Endodermal cell (in vitro differentiated cells): ENCODE results near the gene VAC14. TPM values are rescaled to one million over a fixed set of nuclear protein-coding genes. Genes with fewer than 3 reads are reported as not detected.

ENCODE experiments used
- DNase-seq: peaks from one replicate; pipeline ENCODE4 v3.0.0-alpha.2; 2017
- H3K27ac ChIP-seq: 2 replicates; pipeline ENCODE4 v1.5.1; 2013; ENCODE audit warnings: mild to moderate bottlenecking, low read depth, low read length, moderate library complexity
- H3K27me3 ChIP-seq: 2 replicates; pipeline ENCODE4 v1.6.1; 2013; ENCODE audit warnings: mild to moderate bottlenecking, low read length, moderate library complexity; ENCODE audit not compliant: insufficient read depth, control insufficient read depth, poor library complexity, severe bottlenecking
- H3K36me3 ChIP-seq: 2 replicates; pipeline ENCODE4 v1.7.0; 2013; ENCODE audit warnings: mild to moderate bottlenecking, low read length, moderate library complexity; ENCODE audit not compliant: control insufficient read depth, insufficient read depth
- H3K4me1 ChIP-seq: one replicate; pipeline ENCODE4 v1.7.0; 2013; ENCODE audit warnings: low read length; ENCODE audit not compliant: control insufficient read depth, insufficient read depth
- H3K4me3 ChIP-seq: 2 replicates; pipeline ENCODE4 v1.5.1; 2013; ENCODE audit warnings: mild to moderate bottlenecking, low read length, moderate library complexity
- H3K9ac ChIP-seq: 2 replicates; pipeline ENCODE4 v1.6.1; 2013; ENCODE audit warnings: mild to moderate bottlenecking, low read length, moderate library complexity; ENCODE audit not compliant: poor library complexity, severe bottlenecking; ENCODE audit errors: extremely low read depth
- H3K9me3 ChIP-seq: 2 replicates; pipeline ENCODE4 v1.6.1; 2013; ENCODE audit warnings: mild to moderate bottlenecking, low read length, moderate library complexity; ENCODE audit not compliant: control insufficient read depth
- H3K27ac Mint-ChIP-seq: 2 replicates; pipeline ENCODE4 v1.8.0; 2020; ENCODE audit warnings: mixed read lengths
- H3K27me3 Mint-ChIP-seq: 2 replicates; pipeline ENCODE4 v1.8.0; 2021; ENCODE audit warnings: mild to moderate bottlenecking, mixed read lengths; ENCODE audit not compliant: insufficient read depth
- H3K36me3 Mint-ChIP-seq: 2 replicates; pipeline ENCODE4 v1.8.0; 2020; ENCODE audit warnings: low read depth, mixed read lengths
- H3K4me1 Mint-ChIP-seq: 2 replicates; pipeline ENCODE4 v1.8.0; 2020; ENCODE audit warnings: mixed read lengths
- H3K4me3 Mint-ChIP-seq: 2 replicates; pipeline ENCODE4 v1.8.0; 2020; ENCODE audit warnings: mild to moderate bottlenecking, moderate library complexity, mixed read lengths
- H3K9me3 Mint-ChIP-seq: 2 replicates; pipeline ENCODE4 v1.8.0; 2020; ENCODE audit warnings: mild to moderate bottlenecking, mixed read lengths
- WGBS, 2 experiments: methylation state at CpG; one replicate each; pipeline versions ENCODE4 v1.1.5 to v1.1.7; 2013; ENCODE audit warnings: missing lambda C conversion rate in 2 of 2, mixed read lengths in 1 of 2; ENCODE audit not compliant: insufficient coverage in 1 of 2, insufficient read length in 1 of 2; 5-methylcytosine and 5-hydroxymethylcytosine counted together
- total RNA-seq, 2 donors: library from RNA; stranded (reverse); fragmentation: NEBNext Ultra II Directional in 1 of 2; extraction: Animal tissue kit (Norgen Biotek cat#: 25700) in 1 of 2; gene quantifications; 2 replicates in 1 of 2; 3 replicates in 1 of 2; pipeline ENCODE4 v1.2.1, GENCODE V29; 2021
- TF ChIP-seq, protein P1 (sequence below): fragments of 200-600 bp; sonication (generic); conservative IDR thresholded peaks from 2 replicates; pipeline ENCODE4 v1.5.0; 2021; ENCODE audit warnings: antibody characterized with exemption, mild to moderate bottlenecking

VAC14 gene
- total RNA-seq, 2 donors from 2014 or later: 47.5 to 48.7 TPM

DNA sequence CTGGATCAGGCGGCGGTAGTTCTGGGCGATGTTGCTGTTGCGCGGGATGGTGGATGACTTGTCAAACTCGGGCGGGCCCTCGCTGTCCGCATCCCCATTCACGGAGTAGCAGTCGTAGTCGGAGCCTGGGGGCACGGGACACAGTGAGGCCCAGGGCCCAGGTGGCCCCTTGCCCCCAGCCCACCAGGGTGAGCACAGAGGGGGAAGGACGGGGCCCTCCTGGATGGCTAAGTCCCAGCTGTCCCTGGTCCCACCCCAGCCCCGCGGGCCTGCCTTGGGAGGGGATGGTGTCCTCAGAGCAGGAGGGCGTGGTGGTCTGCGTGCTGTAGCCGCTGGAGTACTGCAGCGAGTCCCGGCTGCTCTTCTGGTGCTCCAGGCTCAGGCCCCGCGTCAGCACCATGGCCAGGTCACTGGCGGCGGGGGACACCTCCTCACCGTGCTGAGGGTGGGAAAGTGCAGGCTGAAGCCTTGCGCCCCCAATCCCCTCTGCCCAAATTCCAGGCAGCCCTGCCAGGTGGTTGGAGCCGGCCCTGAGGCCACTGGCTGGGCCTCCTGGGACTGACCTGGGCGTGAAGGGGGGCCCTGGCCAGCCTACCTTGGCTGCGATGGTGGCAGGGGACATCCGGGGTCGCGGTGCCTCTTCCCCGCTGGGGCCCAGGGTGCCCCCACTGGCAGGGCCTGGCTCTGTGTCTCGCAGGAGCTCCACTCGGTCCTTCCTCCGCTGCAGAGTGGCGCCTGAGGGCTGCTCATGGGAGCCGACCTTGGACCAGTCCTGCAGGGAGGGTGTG is 136.4 kb downstream of the VAC14 start:
- WGBS, 2 experiments: 88 to 95% methylated on average over 23 to 39 of the region's 39 CpGs
- Mint-ChIP-seq H3K9me3 (peaks cover 19% of the 10 kb centered on the region), H3K27ac (no peak overlapping the region), H3K4me1 (no peaks in the 10 kb centered on the region), H3K4me3 (no peak overlapping the region), H3K27me3 (no peaks in the 10 kb centered on the region), H3K36me3 (peaks cover 38% of the 10 kb centered on the region)
- DNase-seq: peak; percentile 57
- TF ChIP-seq, protein P1, sequence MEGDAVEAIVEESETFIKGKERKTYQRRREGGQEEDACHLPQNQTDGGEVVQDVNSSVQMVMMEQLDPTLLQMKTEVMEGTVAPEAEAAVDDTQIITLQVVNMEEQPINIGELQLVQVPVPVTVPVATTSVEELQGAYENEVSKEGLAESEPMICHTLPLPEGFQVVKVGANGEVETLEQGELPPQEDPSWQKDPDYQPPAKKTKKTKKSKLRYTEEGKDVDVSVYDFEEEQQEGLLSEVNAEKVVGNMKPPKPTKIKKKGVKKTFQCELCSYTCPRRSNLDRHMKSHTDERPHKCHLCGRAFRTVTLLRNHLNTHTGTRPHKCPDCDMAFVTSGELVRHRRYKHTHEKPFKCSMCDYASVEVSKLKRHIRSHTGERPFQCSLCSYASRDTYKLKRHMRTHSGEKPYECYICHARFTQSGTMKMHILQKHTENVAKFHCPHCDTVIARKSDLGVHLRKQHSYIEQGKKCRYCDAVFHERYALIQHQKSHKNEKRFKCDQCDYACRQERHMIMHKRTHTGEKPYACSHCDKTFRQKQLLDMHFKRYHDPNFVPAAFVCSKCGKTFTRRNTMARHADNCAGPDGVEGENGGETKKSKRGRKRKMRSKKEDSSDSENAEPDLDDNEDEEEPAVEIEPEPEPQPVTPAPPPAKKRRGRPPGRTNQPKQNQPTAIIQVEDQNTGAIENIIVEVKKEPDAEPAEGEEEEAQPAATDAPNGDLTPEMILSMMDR: no peak
- H3K4me1 ChIP-seq: no peaks in the 10 kb centered on the region
- no peak overlapping the region for H3K9ac ChIP-seq
- H3K27me3 ChIP-seq: no peaks in the 10 kb centered on the region
- H3K36me3 ChIP-seq: peaks cover 31% of the 10 kb centered on the region
- no peak overlapping the region for H3K27ac ChIP-seq
- no peak overlapping the region for H3K4me3 ChIP-seq
- H3K9me3 ChIP-seq: peaks cover 12% of the 10 kb centered on the region

DNA sequence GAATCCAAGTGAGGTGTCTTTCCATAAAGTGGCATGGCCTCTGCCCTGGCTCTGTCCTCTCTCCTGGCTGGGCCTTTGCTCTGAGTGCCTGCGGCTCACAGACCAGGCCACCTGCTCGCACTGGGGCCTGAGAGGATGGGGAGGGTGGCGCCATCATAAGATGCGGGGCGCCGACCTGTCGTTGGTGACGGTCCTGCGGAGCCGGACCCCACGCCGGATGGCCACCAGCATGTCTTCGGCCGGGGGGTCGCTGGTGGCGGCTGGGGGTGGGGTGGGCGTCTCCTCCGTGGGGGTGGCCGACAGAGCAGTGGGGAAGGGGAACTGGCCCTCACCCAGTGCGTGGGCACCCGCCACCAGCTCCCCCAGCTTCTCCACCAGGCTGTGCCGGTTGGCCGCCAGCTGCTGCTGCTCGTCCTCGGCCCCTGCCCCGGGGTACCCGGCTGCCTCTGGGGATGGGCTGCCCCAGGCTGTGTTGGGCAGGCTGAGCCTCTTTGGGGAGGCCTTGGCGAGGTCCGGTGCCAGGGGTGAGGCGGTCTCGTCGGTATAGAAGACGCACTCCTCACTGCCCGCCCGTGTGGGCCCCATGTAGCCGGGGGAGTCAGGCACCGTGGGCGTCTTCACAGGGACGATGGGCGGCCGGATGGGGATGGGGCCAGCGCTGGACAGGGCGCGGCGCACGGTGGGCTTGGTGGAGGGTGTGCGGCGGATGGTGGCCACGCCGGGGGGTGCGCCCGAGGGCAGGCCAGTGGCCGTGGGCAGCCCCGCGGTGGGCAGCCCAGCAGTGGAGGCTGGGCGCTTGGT is 137.2 kb downstream of the VAC14 start:
- Histone ChIP-seq H3K36me3 (peaks cover 23% of the 10 kb centered on the region), H3K9me3 (peaks cover 4% of the 10 kb centered on the region), H3K9ac (no peak overlapping the region), H3K27ac (no peak overlapping the region), H3K4me1 (no peaks in the 10 kb centered on the region), H3K4me3 (no peak overlapping the region), H3K27me3 (no peaks in the 10 kb centered on the region)
- H3K9me3 Mint-ChIP-seq: peaks cover 11% of the 10 kb centered on the region
- no peak for DNase-seq
- peaks cover 30% of the 10 kb centered on the region for H3K36me3 Mint-ChIP-seq
- WGBS, 2 experiments: 95 to 97% methylated on average over 36 to 56 of the region's 56 CpGs
- no peaks in the 10 kb centered on the region for H3K27me3 Mint-ChIP-seq
- H3K4me1 Mint-ChIP-seq: no peaks in the 10 kb centered on the region
- H3K4me3 Mint-ChIP-seq: no peak overlapping the region
- TF ChIP-seq, protein P1: no peak
- no peak overlapping the region for H3K27ac Mint-ChIP-seq

DNA sequence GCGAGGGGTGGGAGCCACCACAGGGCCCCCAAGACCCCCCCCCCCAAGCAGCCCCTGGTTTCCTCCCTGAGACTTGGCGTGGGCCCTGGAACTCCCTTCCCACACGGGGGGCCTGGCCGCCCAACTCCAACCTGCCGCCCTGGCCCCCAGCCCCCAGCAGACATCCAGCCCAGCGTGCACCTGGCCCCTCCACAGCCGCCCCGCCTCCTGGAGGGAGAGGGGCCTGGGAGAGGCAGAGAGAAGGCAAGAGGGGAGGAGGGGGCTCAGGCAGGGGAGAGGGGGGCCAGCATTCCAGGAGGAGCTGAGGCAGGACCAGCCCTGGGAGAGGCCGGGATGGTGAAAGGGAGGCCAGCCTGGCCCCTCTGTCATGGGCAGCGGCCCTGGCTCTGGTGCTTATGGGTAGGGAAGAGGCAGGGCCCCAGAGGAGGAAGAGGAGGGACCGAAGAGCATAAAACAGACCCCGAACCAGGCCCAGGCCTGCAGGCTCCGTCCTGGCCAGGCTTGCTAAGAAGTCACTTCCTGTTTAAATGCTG is 137.9 kb downstream of the VAC14 start:
- Histone ChIP-seq H3K36me3 (peaks cover 16% of the 10 kb centered on the region), H3K4me1 (no peaks in the 10 kb centered on the region), H3K27me3 (no peaks in the 10 kb centered on the region), H3K4me3 (no peak overlapping the region), H3K9me3 (no peaks in the 10 kb centered on the region), H3K27ac (no peak overlapping the region), H3K9ac (no peak overlapping the region)
- no peak overlapping the region for H3K27ac Mint-ChIP-seq
- H3K9me3 Mint-ChIP-seq: peaks cover 6% of the 10 kb centered on the region
- 95 to 100% methylated on average over 5 to 13 of the region's 13 CpGs for WGBS, 2 experiments
- H3K27me3 Mint-ChIP-seq: no peaks in the 10 kb centered on the region
- H3K4me1 Mint-ChIP-seq: no peaks in the 10 kb centered on the region
- H3K36me3 Mint-ChIP-seq: peaks cover 24% of the 10 kb centered on the region
- no peak for DNase-seq
- TF ChIP-seq, protein P1: no peak
- no peak overlapping the region for H3K4me3 Mint-ChIP-seq
